ENCODE results near the gene MINDY2.

DNA sequence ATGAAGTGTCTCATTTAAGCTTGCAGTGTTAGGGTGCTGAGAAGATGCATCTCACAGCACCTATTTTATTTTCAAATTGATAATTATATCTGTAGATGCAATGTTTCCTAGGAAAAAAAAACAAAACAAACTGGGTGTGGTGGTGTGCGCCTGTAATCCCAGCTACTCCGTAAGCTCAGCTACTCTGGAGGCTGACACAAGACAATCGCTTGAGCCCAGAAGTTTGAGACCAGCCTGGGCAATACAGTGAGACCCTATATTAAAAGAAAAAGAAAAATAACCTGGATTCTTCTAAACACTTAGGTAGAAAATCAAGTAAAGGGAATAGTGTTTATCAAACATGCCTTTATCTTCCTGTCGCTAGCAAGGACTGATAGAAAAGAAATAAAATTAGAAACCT, 1.9 kb downstream of the MINDY2 start:
- no peak for TF ChIP-seq CTCF (IDR thresholded peaks at IDR 0.05; ENCODE audit: insufficient read depth, low read length)
- no peak for TF ChIP-seq REST (IDR thresholded peaks at IDR 0.05; ENCODE audit: insufficient replicate concordance, low read depth)
- TF ChIP-seq POLR2AphosphoS5 (IDR thresholded peaks at IDR 0.05; ENCODE audit: low read depth) = no peak
- TF ChIP-seq GABPA (IDR thresholded peaks at IDR 0.05; ENCODE audit: low read depth) = no peak
